Mesothelial cell of epicardium (in vitro differentiated cells): ENCODE data around the gene TEX53. TPM values are rescaled to one million over a fixed set of nuclear protein-coding genes. Genes with fewer than 3 reads are reported as not detected.

Source experiments
- DNase-seq, 2 experiments: peaks; one replicate each; pipeline ENCODE4 v3.0.0; 2021; ENCODE audit warnings: low spot score in 2 of 2; ENCODE audit not compliant: unreplicated experiment in 2 of 2
- H3K27ac Mint-ChIP-seq: 2 replicates; pipeline ENCODE4 v1.8.0; 2021; ENCODE audit warnings: mixed read lengths
- H3K27me3 Mint-ChIP-seq: 2 replicates; pipeline ENCODE4 v1.8.0; 2021; ENCODE audit warnings: low read depth, mixed read lengths
- H3K36me3 Mint-ChIP-seq: 2 replicates; pipeline ENCODE4 v1.8.0; 2021; ENCODE audit warnings: mixed read lengths
- H3K4me1 Mint-ChIP-seq: 2 replicates; pipeline ENCODE4 v1.8.0; 2021; ENCODE audit warnings: mixed read lengths
- H3K4me3 Mint-ChIP-seq: 2 replicates; pipeline ENCODE4 v1.8.0; 2021; ENCODE audit warnings: mild to moderate bottlenecking, moderate library complexity, mixed read lengths
- H3K9me3 Mint-ChIP-seq: 2 replicates; pipeline ENCODE4 v1.8.0; 2021; ENCODE audit warnings: mixed read lengths
- total RNA-seq: library from RNA; stranded (reverse); gene quantifications from 3 replicates; pipeline ENCODE4 v1.2.1, GENCODE V29; 2021
- TF ChIP-seq, protein P1 (sequence below): fragments of 200-600 bp; sonication (generic); IDR thresholded peaks from one replicate; pipeline ENCODE4 v1.5.0; 2021; ENCODE audit warnings: antibody characterized with exemption; ENCODE audit not compliant: unreplicated experiment

The TEX53 gene
- total RNA-seq, 1 donor from 2014 or later: not detected

DNA sequence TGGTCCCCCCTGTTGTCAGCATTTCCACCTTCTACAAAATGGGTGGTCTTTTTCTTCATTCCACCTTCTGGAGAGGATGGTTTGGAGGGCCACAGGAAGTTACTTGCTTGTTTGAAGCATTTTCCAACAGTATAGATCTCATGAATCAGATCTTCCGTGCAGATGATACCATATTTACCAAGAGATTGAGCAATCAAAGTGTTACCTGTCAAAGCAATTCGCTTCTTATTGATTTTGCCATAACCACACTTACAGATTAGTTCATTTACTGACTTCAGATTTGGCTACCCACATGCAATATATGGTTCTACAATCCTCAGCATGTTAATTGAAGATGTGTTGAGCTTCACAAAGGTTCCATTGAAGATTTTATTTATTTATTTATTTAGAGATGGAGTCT lies 38.3 kb upstream of the TEX53 start:
- Mint-ChIP-seq H3K27me3 (no peaks in the 10 kb centered on the region), H3K4me3 (no peak overlapping the region), H3K9me3 (peaks cover 6% of the 10 kb centered on the region), H3K4me1 (peaks cover 19% of the 10 kb centered on the region), H3K36me3 (peaks cover 2% of the 10 kb centered on the region), H3K27ac (no peak overlapping the region)
- no peak for DNase-seq
- TF ChIP-seq, protein P1, sequence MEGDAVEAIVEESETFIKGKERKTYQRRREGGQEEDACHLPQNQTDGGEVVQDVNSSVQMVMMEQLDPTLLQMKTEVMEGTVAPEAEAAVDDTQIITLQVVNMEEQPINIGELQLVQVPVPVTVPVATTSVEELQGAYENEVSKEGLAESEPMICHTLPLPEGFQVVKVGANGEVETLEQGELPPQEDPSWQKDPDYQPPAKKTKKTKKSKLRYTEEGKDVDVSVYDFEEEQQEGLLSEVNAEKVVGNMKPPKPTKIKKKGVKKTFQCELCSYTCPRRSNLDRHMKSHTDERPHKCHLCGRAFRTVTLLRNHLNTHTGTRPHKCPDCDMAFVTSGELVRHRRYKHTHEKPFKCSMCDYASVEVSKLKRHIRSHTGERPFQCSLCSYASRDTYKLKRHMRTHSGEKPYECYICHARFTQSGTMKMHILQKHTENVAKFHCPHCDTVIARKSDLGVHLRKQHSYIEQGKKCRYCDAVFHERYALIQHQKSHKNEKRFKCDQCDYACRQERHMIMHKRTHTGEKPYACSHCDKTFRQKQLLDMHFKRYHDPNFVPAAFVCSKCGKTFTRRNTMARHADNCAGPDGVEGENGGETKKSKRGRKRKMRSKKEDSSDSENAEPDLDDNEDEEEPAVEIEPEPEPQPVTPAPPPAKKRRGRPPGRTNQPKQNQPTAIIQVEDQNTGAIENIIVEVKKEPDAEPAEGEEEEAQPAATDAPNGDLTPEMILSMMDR: no peak

DNA sequence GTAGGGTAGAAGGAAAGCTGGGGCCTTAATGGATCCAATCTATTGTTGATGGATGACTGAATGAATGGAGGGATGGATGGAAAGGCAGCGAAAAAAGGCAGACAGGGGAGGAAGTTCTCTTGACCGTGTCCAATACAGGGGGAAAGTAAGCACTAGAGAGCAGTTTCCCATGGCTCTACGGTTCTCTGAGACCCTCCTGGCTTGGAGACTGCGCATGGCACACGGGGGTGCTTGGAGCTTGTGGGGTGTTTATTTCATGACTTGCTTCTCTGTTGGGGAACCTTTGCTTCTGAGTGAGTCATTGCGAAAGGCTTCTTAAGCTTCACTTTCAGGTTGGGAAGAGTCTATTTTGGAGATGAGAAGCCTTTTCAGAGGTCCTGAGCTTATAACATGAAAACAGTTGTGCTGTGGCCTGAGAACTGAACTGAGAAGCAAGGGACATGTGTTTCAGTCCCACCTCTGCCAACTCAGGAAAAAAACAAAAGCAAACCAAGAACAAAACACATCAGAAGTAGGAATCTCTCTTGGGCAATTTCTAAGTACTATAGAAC lies 37.2 kb upstream of the TEX53 start:
- Mint-ChIP-seq H3K36me3 (peaks cover 2% of the 10 kb centered on the region), H3K27ac (peak overlapping the region; percentile 7), H3K9me3 (peaks cover 2% of the 10 kb centered on the region), H3K4me3 (no peak overlapping the region), H3K27me3 (no peaks in the 10 kb centered on the region), H3K4me1 (peaks cover 19% of the 10 kb centered on the region)
- DNase-seq: no peak
- TF ChIP-seq, protein P1: no peak

DNA sequence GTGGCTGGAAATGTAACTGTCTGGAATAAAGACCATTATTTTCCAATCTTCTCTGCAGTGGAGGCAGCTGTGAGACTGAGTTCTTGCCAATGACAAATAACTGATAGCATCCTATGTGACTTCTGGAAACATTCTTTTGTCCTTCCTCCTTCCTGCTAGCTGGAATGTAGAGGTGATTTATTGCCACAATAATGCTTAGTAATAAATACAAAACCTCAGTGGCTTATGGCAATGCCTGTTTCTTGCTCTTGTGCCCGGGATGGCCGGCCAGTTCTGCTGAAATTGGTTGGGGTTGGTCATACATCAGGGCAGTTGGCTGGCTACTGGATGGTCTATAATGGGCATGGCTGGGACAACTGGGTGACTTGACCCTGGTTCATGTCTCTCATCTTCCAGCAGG lies 36.5 kb upstream of the TEX53 start:
- Mint-ChIP-seq H3K27me3 (no peaks in the 10 kb centered on the region), H3K27ac (no peak overlapping the region), H3K4me3 (no peak overlapping the region), H3K36me3 (no peaks in the 10 kb centered on the region), H3K4me1 (peaks cover 19% of the 10 kb centered on the region), H3K9me3 (no peaks in the 10 kb centered on the region)
- DNase-seq: no peak
- TF ChIP-seq, protein P1: no peak

DNA sequence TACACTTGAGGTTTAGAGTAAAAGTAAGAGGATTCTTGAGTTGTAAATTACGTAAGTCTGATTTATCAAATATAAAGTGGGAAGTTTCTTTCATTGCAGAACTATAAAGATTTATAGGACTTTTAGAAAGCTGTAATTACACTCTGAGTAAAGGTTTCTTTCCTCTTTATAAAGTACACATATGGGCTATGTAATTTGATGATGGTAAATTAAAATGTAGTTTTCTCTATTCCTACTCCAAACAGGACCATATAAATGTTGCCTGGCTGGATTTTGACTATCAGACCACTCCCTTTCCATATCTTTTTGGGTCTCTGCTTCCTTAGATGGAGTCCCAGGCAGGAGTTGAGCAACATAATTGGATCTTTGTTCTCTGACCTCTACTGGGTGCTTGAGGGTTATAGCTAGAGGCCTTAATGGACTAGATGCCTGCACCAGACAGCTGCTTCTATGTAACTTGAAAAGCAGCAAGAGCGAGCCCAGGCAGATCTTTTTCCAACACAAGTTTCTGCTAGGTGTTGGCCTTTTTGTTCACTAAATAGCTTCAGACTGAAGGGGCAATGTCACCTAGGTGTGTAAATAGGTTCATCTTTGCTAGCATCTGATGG lies 35.7 kb upstream of the TEX53 start:
- no peaks in the 10 kb centered on the region for H3K27me3 Mint-ChIP-seq
- no peaks in the 10 kb centered on the region for H3K36me3 Mint-ChIP-seq
- TF ChIP-seq, protein P1: no peak
- H3K4me1 Mint-ChIP-seq: peaks cover 19% of the 10 kb centered on the region
- H3K4me3 Mint-ChIP-seq: no peak overlapping the region
- DNase-seq: no peak
- peak overlapping the region; percentile 36 for H3K27ac Mint-ChIP-seq
- no peaks in the 10 kb centered on the region for H3K9me3 Mint-ChIP-seq

DNA sequence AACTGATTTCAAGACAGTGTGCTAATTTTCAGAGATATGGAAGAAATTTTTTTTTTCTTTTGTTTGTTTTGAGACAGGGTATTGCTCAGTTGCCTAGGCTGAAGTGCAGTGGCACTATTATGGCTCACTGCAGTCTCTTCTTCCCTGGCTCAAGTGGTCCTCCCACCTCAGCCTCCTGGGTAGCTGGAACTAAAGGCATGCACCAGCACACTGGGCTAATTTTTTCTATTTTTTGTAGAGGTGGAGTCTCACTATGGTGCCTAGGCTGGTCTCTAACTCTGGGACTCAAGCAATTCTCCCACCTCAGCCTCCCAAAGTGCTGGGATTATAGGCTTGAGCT lies 34.3 kb upstream of the TEX53 start:
- H3K4me3 Mint-ChIP-seq: no peak overlapping the region
- no peak for DNase-seq

More for the DNA sequence above, 34.3 kb upstream of the TEX53 start:
- H3K4me1 Mint-ChIP-seq: peaks cover 19% of the 10 kb centered on the region
- no peak overlapping the region for H3K27ac Mint-ChIP-seq
- TF ChIP-seq, protein P1: no peak
- no peaks in the 10 kb centered on the region for H3K36me3 Mint-ChIP-seq
- no peaks in the 10 kb centered on the region for H3K9me3 Mint-ChIP-seq
- H3K27me3 Mint-ChIP-seq: no peaks in the 10 kb centered on the region
